HT-29 (cell line): ENCODE results near the gene SYNE1. TPM values are rescaled to one million over a fixed set of nuclear protein-coding genes. Genes with fewer than 3 reads are reported as not detected.

ENCODE experiments used
- DNase-seq: peaks from one replicate; pipeline ENCODE4 v3.0.0-alpha.2; 2015; ENCODE audit warnings: low spot score
- total RNA-seq: library from RNA; depleted of rRNA; stranded (reverse); fragments of >200 nt; shearing (Covaris generic); gene quantifications from 2 replicates; pipeline ENCODE4 v1.2.3, GENCODE V29; 2014

The SYNE1 gene
- total RNA-seq, 1 experiment from 2014 or later: 3.9 TPM

DNA sequence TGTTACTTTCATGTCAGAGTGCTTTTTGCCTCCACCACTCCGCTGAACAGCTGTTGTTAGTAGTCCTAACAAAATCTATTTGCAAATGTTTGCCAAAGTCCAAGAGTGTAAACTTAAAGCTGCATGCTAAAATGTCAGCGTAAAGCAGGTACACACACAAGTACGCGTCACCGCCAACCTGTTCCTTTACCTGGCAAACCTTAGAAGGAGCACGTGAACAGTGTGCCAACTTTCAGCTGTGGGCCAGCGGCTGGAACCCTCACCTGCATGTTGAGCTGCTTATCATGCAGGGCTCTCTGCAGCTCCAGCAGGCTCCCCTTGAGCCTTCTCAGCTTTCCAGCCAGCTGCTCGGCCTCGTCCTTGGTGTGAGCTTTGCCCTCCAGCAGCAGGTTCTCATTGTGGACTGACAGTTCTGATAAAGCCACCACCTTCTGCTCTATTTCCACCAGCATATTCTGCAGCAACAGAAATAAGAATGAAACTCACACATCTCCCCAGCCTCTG, 359.3 kb downstream of the SYNE1 start:
- DNase-seq: no peak

DNA sequence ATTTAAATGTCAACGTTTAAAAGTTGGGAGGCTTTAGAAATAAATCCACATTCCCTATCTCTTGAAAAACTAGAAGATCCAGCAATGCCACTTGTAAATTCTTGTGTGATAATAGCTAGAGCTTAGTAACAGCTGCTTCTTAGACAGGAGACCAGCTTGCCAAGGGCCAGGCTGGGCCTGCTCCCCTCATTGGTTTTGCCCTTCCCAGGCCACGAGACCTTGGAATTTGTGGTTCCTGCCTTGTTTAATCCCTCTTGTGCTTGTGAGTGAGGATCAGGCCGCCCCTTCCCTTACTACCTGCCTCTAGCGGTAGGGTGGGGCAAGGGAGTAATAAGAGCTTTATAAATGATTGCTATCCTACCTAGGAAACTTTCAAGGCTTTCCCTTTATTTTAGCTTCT, 363.5 kb downstream of the SYNE1 start:
- no peak for DNase-seq

DNA sequence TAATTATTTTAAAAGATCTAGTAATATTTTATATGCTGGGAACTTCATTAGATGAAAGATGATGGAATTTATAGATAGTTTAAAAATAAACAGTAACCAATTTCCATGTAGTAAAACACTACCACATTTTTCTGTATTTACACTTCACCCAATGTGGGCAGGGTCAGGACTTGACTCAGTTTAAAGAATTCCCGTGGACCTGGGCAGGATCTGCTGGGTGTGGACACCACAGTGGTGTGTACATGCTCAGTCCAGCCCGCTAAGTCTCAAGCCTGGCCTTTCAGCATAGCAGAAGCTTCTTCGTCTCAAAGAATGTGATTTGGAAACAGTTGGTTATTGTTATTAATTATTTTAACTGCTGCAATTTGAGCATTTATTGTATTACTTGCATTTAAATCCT, 364.2 kb downstream of the SYNE1 start:
- DNase-seq: no peak

DNA sequence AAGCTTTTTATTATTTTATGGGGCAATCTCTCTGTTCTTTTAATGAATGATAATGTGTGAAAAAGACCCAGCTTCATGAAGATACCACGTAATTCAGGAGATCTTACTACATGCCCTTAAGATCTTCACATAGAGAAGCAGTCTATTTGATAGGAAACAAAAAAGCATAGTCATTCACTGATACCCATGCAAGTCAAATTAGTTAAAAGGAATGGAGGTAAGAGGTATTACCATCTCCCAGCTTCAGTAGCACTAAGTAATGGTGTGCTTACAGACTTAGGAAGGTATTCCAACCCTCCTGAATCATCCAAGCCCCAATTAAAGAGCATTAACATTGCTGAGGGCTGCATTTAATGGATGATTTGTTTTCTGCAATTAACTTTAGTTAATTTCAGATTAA, 364.7 kb downstream of the SYNE1 start:
- no peak for DNase-seq

DNA sequence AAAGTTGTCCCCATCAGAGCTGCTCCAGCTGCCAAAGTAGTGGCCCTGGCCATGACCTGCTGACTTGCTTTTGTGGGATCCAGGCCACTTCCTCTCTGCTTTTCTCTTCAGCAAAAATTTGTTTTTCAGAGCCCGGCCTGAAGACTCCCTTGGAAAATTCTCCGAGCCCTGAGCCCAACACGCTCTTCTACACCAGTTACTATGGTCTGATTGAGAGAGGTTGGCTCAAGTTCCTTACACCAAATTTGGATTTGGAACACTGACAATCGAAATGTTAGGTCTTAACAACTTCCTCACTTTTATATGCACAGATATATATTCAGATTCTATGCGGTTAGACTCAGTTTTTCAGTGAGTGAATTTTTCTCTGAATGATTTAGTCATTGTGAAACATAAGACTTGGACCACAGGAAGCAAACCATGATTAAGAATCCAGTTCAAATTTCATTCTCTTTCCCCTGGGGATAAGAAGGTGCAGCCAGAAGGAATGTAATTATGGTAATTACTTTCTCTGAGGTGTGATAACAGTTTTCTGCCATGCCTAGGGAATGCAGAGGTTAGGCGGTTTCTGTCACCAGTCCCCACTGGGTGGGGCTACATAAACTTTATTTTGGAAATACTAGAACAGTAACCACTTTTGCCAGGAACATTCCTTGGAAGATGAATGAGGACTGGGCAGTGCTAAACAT, 365.2 kb downstream of the SYNE1 start:
- no peak for DNase-seq

DNA sequence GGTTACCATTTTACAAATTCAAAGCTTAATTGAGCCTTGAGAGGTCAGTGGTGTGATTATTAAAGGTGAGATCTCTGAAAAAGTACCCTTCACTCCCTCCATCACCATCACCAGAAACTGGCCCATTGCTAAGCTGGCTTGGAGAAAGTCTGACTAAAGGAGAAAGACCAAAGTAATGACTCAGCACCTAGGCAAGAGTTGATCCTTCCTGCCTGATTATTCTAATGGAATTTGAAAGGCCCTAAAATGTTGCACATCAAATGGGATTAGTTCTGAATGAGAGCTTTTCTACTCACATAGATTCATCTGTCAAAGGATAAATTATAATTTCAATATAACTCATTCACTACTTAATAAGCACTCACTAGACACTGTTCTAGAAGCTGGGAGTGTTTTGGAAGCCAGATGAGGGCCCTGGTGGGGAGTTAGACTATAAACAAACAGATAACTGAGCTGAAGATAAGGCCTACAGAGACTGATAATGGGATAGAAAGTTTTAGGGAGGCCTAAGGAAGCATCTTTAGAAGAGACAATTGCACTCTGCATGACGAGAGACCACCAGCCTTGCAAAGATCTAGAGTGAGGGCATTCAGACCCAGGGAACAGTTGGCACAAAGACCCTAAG, 366.7 kb downstream of the SYNE1 start:
- DNase-seq: no peak

DNA sequence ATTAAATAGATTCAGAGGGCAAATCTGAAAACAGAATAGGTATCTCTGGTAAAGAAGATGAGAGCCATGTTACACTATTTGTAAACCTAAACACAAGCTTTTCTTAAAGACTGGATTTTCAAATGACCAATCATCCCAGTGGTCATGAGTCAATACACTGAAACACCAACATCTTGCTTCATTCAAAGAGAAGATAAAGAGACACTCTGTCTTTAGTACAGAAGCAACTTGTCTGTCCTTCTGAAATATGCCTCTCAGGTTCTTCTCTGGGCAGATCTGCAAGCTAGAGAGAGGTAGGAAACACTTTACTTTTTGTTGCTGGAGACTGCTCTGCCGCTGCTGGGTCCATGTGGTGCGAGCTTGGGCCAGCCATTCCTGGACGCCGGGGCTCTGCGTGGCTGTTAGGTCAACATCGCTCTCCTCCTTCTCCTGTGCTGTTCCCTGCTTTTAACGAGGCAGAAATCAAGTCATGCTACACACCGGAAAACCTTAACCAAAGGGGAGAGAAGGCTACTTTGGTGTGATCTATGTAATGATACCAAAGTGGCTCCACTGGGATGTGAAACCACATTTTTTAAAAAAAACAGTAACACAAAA, 368.2 kb downstream of the SYNE1 start:
- no peak for DNase-seq

DNA sequence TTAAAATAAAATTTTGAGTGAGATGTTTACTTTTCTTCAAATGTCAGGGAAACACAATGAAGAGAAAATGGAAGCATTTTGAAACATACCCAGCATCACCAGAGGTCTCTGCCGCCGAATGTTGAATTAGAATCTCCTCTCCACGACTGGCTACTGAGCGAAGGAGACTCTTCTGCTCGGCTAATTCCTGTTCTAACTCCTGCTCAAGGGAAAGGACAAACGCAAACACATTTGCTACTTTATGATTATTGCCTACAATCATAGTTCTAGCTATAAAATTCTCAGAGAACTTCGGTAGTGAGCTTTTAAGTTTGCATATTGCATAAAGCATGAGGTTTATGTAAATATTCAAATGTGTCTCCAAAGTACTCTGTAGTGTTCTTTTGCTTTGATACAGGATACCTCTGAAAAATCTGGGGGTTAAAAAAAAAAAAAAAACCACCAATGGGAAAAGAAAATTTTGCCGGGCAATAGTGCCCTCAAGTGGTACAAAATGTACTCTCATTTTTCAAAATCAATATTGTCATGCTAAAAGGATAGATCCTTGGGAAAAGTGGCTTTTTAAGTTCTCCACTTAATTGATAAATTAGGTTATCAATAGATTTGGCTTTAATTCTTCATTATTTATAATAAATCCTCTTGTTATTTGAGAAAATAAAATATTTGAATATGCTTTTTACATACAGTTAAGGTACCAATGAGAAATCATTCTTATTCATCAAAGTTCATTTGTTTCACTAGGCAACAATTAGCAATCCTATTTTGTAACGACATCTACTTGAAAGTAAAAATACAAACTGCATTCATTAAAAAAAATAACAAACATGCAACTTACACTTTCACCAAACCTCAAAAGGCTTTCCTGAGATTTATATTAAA, 369.0 kb downstream of the SYNE1 start:
- peak; percentile 61 for DNase-seq

DNA sequence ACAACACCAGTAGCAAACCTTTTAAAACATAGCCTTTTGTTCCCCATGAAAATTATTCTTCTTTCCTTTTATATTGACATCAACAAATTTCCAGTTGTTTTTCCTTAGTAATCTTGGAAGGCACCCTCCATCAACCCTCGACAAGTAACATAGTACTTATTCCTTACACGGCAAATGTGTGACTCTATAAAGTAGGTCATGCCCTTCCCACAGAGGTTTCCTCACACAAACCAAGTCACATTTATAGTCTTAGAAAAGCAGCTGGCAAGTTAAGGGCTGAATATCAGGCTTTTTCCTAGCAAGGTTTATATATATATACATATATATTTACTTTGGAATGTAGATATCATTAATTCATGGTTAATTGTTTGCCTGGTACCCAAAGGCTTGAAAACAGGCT, 371.5 kb downstream of the SYNE1 start:
- no peak for DNase-seq

DNA sequence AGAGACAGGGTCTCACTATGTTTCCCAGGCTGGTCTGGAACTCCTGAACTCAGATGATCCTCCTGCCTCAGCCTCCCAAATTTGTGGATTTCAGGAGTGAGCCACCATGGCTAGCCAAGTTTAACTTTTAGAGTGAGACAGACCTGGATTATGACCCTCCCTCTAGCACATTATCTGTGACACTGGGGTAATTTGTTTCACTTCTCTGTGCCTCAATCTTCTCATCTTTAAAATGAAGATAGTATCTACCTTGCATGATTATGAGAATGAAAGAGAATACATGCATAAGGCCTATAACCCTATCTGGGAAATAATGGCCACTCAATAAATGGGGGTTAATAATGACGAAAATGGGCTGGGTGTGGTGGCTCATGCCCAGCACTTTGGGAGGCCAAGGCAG, 373.6 kb downstream of the SYNE1 start:
- no peak for DNase-seq

DNA sequence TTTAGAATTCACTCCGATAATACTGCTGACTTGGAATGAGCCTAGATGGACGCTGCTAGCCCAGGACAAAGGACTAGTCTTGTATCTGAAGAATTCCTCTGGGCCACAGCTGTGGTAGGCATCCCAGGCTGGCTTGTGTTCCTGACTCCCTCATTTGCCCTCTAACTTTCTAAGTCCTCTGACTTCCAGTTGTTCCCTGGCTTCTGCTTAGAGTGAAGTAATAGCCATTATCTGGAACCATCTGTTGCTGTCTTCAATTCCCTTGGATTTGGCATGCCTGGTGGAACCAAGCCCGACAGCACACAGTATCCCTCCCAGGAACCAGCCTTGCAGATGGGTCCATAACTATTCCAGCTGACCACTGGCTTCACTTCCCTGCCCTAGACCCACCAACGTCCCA, 376.0 kb downstream of the SYNE1 start:
- DNase-seq: no peak

DNA sequence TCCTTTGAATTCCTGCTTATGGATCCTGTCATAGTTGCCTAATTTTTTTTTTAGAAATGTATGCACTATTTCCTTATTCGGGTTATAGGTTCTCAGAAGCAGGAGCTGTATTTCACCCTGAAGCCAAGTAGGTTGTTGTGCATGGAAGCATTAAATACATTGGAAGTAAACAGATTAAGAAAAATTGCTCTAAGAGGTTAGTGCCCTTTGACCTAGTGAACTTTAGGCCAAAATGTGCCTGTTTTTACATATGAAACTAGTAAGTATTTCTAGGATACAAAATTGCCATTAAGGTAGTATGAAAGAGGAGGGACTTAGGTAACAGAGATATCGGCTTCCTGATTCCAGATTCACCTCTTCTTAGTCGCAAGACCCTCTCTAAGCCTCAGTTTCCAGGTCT, 377.9 kb downstream of the SYNE1 start:
- DNase-seq: no peak

DNA sequence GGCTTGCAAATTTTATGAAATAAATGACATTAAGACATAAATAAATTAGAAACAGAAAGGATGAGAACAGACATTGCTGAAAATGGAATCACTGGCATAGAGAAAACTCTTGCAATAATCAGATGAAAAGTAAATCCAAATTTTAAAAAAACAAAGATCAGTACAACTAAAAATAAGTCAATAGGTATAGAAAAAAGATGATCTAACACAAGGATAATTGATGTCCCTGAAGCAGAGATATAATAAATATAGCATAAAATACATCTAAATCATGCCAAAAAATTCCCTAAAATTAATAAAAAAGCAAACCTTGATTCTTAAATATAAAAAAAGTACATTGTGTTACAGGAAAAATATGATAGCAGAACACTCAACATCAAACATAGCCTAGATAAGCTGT, 379.6 kb downstream of the SYNE1 start:
- no peak for DNase-seq

DNA sequence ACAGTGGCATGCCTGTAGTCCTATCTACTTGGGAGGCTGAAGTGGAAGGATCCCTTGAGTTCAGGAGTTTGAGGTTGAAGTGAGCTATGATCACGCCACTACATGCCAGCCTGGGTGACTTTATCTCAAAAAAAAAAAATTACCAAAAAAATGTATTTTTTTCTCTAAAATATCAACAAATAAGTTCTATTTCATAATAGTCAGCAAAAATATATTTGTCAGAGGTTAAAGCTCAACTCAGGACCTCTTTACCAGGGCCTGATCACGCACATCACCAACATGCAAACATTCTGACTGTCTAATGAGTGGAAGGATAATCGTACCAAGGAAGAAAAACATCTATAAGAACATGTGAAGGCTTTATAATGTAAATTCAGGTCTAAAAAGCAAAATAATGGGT, 387.0 kb downstream of the SYNE1 start:
- DNase-seq: no peak

DNA sequence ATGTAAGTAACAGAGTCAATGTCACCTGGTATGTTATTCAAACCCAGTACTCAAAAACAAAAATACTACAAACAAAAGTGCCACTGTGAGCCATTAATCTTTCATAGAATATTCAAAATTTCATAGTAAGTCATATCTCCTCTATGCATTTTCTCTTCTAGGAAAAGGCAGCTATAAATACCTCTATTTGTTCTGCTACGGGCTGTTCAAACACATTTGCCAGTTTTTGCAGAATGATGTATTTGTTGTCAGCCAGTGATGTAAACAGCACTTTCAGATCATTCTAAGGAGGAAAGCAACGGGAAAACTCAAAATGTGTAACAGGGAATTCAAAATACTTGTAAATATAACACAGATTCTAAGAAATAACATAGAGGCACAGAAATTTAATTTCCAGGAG, 388.2 kb downstream of the SYNE1 start:
- no peak for DNase-seq

DNA sequence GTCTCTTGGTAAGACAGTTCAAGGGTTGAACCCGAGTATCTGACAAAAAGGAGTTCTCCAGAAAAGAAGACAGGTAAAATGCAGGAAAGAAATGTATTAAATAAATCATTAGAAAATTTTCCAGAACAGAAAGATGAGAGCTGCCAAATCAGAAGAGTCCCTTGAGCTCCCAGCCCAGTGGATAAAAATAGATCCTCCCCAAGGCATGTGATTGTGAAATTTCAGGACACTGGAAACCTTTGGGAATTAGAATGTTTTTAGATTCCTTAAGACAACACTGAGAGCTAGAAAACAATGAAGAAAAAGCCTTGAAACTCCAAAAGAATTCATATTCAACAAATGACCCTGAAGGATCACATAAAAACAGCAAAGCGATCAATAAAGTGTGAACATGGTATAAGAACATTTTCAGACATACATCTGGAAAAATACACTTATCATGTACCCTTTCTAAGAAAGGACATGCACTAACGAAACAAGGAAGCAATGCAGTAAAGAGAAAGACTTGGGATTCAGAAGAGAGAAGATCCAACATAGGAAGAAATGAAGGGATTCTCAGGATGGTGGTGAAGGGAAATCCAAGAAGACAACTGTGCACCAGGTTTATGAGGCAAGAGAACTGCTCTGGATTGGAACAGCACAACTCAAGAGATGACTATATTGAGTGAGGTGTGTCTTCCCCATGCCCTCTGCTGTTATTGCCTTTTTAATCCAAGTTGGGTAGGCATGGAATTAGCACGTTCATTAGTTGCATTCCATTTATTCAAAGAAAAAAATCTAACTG, 390.4 kb downstream of the SYNE1 start:
- no peak for DNase-seq

DNA sequence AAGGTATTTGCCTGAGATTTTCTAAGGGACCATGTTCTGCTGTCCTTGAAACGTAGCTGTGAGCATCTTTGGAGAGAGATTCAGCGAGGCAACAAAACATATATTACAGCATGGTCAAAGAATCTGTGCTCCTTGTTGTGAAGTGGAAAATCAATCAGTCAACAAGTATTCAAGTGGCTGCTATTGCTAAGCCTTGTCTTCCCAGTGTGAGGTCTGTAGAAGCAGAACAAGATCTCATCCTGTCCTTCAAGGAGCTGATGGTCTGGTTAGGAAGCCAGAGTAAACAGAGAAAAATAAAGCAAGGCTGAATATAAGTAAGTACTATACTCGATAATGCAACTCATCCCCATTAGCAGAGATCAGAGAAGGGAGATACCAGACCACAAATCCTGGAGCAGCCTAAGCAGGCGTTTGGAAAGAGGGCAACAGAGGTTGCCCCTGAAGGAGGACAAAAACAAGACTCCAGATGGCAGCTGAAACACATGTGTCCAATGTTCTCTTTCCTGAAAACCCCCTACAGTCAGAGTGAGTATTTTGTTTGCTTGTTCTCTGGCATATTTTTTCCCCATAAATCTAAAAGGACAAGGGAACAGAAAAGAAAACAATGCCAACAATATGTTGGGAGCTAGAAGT, 392.0 kb downstream of the SYNE1 start:
- DNase-seq: no peak

DNA sequence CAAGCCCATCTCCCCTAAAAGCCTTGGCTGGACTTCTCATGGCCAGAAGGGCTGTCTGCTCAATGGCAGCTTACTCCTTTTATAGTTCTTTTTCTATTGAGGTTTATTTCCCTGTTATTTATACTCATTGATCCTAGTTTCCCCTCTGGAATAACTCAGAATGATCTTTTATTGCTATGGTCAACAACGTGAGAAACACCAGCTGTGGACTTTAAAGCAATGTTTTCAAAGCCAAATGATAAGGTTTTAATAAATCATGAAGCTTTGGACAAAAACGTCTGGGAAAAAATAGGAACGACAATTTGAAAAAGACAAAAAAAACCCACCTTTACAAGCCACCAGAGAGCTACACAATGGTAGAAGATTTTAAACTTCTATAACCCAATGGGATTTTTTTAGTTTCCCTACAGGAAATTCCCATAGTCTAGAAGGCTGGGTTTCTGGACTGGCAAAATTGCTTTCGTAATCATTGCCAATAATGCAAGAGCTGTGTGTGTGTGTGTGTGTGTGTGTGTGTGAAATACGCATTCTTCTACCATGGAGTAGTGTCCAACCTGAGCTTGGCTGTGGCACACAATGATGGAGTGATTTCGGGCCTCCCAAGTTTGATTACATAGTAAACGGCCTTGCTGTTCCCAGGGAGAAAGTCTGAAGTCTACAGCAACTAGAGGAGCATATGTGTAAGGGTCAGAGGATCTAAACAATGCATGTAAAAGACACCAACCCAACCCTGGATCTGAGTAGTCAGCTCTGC, 396.0 kb downstream of the SYNE1 start:
- no peak for DNase-seq

DNA sequence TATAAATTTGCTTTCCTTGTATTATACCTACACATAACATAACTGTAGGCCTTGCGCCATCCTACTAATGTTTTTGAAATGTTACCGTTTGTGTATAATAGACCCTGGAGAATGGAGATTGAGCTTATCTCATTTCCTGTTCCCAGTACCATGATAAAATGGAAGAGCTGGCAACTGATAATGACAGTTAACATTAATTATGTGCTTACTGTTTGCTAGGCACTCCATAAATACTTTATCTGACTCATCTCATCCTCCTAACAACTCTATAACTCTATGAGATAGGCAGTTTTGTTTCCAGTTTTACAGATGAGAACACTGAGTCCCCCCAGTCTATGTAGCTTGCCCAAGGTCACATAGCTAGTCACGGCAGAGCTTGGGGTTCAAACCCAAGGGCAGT, 396.7 kb downstream of the SYNE1 start:
- DNase-seq: no peak
